GM23248 (cell line): Measurements from ENCODE around the gene PTPRK. TPM values are rescaled to one million over a fixed set of nuclear protein-coding genes. Genes with fewer than 3 reads are reported as not detected.

ENCODE experiments used
- DNase-seq: peaks from one replicate; pipeline ENCODE4 v3.0.0-alpha.2; 2015
- H2AFZ ChIP-seq: fragments of 200-600 bp; sonication (generic); 2 replicates; pipeline ENCODE4 v1.6.1; 2016; ENCODE audit warnings: antibody characterized with exemption
- H3F3A ChIP-seq: fragments of 200-600 bp; sonication (generic); 2 replicates; pipeline ENCODE4 v1.6.1; 2016; ENCODE audit warnings: mild to moderate bottlenecking, antibody characterized with exemption, mixed run types; ENCODE audit not compliant: insufficient read depth
- H3K27ac ChIP-seq: fragments of 200-600 bp; sonication (generic); 2 replicates; pipeline ENCODE4 v1.5.1; 2016; ENCODE audit warnings: mild to moderate bottlenecking
- H3K27me3 ChIP-seq: fragments of 200-600 bp; sonication (generic); replicated peaks from 2 replicates; pipeline ENCODE4 v1.6.1; 2016; ENCODE audit warnings: mild to moderate bottlenecking; ENCODE audit not compliant: insufficient read depth
- H3K36me3 ChIP-seq: fragments of 200-600 bp; sonication (generic); 2 replicates; pipeline ENCODE4 v1.6.1; 2016; ENCODE audit warnings: low read depth, mild to moderate bottlenecking
- H3K4me1 ChIP-seq: fragments of 200-600 bp; sonication (generic); 2 replicates; pipeline ENCODE4 v1.6.1; 2016; ENCODE audit warnings: mild to moderate bottlenecking; ENCODE audit not compliant: insufficient read depth
- H3K4me2 ChIP-seq: fragments of 200-600 bp; sonication (generic); one replicate; pipeline ENCODE4 v1.6.1; 2016; ENCODE audit warnings: mild to moderate bottlenecking; ENCODE audit not compliant: unreplicated experiment
- H3K4me3 ChIP-seq: fragments of 200-600 bp; sonication (generic); 2 replicates; pipeline ENCODE4 v1.5.1; 2016; ENCODE audit warnings: mild to moderate bottlenecking
- H3K79me2 ChIP-seq: fragments of 200-600 bp; sonication (generic); 2 replicates; pipeline ENCODE4 v1.6.1; 2016; ENCODE audit warnings: mild to moderate bottlenecking; ENCODE audit not compliant: insufficient read depth
- H3K9ac ChIP-seq: fragments of 200-600 bp; sonication (generic); 2 replicates; pipeline ENCODE4 v1.6.1; 2016; ENCODE audit warnings: mild to moderate bottlenecking
- H3K9me2 ChIP-seq: fragments of 200-600 bp; sonication (generic); 2 replicates; pipeline ENCODE4 v1.6.1; 2016; ENCODE audit warnings: mixed run types, mild to moderate bottlenecking, moderate library complexity; ENCODE audit not compliant: insufficient read depth
- H3K9me3 ChIP-seq: fragments of 200-600 bp; sonication (generic); one replicate; pipeline ENCODE4 v1.6.1; 2017; ENCODE audit warnings: low read depth
- H4K20me1 ChIP-seq: fragments of 200-600 bp; sonication (generic); 2 replicates; pipeline ENCODE4 v1.6.0; 2016; ENCODE audit not compliant: insufficient read depth
- EZH2 ChIP-seq: fragments of 200-600 bp; sonication (generic); IDR thresholded peaks from 2 replicates; pipeline ENCODE4 v1.6.1; 2018; ENCODE audit warnings: antibody characterized with exemption, mild to moderate bottlenecking; ENCODE audit not compliant: insufficient read depth, poor library complexity, severe bottlenecking
- EZH2phosphoT487 ChIP-seq: fragments of 200-600 bp; sonication (generic); IDR thresholded peaks from 2 replicates; pipeline ENCODE4 v1.6.1; 2018; ENCODE audit warnings: antibody characterized with exemption, moderate library complexity, mild to moderate bottlenecking, low read depth; ENCODE audit not compliant: insufficient read depth
- WGBS, 2 experiments: methylation state at CpG; one replicate each; pipeline ENCODE4 v1.1.6; 2015 to 2017; ENCODE audit warnings: low lambda C conversion rate in 2 of 2, low coverage in 1 of 2; ENCODE audit errors: missing lambda C conversion rate in 2 of 2; 5-methylcytosine and 5-hydroxymethylcytosine counted together
- in situ Hi-C: fragments of 300-500 bp; cut with MboI; formaldehyde crosslinking; loops from 2 replicates; pipeline ENCODE4 v1.15.0; 2020
- polyA plus RNA-seq: library from polyadenylated mRNA; unstranded; fragments of >200 nt; fragmentation: Nextera tagmentation; extraction: Ambion mirVana; gene quantifications from 2 replicates; pipeline ENCODE4 v1.2.1, GENCODE V29; 2016
- total RNA-seq: library from RNA; depleted of rRNA; stranded (reverse); fragments of >200 nt; shearing (Covaris generic); gene quantifications from 2 replicates; pipeline ENCODE4 v1.2.3, GENCODE V29; 2014

PTPRK gene
- total and polyA plus RNA-seq, 2 experiments from 2014 or later, result 22.3 to 34.5 TPM

DNA sequence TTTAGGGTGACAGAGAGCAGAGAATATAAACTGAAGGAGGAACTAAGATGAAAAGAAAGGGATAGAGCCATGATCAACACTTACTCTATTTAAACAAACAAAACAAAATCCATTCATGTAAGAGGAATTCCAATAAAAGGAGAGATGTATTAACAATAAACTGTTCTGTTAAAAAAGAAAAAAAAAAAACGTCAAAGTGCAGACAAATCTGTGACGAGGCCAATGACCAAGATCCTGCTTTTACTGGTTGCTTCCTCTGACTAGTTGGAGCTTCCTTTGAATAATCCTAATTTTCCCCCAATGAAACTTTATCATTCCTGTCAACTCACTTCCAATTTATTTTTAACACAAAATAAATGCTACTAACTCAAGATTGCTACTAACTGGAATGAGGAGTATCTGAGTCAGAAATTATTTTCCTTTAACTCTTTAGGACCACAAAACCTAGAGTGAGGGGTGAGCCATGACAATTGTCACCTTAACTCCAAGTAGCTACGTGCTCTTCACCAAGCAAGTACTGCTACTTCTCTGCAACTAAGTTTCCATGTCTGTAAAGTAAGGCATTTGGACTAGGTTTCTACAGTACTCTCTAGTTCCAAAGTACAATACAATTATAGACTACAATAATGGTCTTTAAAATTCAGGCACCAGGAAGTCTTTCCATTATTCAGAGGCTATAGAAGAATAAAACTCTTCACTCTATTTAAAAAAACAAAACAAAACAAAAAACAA is 152.0 kb downstream of the PTPRK start:
- 43 to 45% methylated on average over 3 of the region's 3 CpGs for WGBS, 2 experiments
- Histone ChIP-seq H3K4me3 (no peak overlapping the region), H3K79me2 (peaks cover 15% of the 10 kb centered on the region), H3K9me2 (no peaks in the 10 kb centered on the region), H3K36me3 (no peaks in the 10 kb centered on the region), H3K9ac (no peak overlapping the region), H4K20me1 (0 out of 2 replicates have a peak, but pooled peaks cover 5% of the 10 kb centered on the region), H2AFZ (no peak overlapping the region), H3K4me1 (peaks cover 17% of the 10 kb centered on the region), H3F3A (peaks cover 10% of the 10 kb centered on the region; the same call in 1 of the 2 replicates), H3K27me3 (no peaks in the 10 kb centered on the region), H3K27ac (no peak overlapping the region), H3K9me3 (no peaks in the 10 kb centered on the region), H3K4me2 (no peak overlapping the region)
- DNase-seq, result peak; percentile 23
- in situ Hi-C loops, result no loop called here
- no peak for TF ChIP-seq EZH2
- TF ChIP-seq EZH2phosphoT487, result no peak

DNA sequence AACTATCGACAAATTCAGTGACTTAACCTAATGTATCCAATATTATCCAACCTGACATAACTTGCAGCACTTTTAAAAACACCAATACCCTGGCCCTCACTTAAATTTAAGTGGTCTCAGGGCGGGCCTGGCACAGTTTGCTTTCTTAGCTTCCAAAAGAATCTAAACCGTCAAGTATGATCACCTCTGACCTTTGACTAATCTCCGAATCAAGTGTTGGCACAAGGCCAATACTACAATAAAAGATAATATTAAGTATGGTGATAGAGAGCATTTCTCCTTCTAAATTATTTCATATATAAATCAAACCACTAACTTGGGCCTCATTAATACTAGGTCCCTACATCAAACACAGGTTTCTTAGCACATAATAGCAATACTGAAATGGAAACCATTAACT is 153.0 kb downstream of the PTPRK start:
- Histone ChIP-seq H4K20me1 (0 out of 2 replicates have a peak, but pooled peaks cover 5% of the 10 kb centered on the region), H3K27me3 (no peaks in the 10 kb centered on the region), H3K9me3 (no peaks in the 10 kb centered on the region), H3F3A (peaks cover 10% of the 10 kb centered on the region; the same call in 1 of the 2 replicates), H3K4me2 (no peak overlapping the region), H3K4me3 (no peak overlapping the region), H3K9me2 (no peaks in the 10 kb centered on the region), H3K4me1 (peaks cover 17% of the 10 kb centered on the region), H2AFZ (no peak overlapping the region), H3K79me2 (peaks cover 15% of the 10 kb centered on the region), H3K27ac (no peak overlapping the region), H3K9ac (no peak overlapping the region), H3K36me3 (no peaks in the 10 kb centered on the region)
- WGBS, 2 experiments, result 90 to 96% methylated on average over 4 of the region's 4 CpGs
- TF ChIP-seq EZH2, result no peak
- no peak for TF ChIP-seq EZH2phosphoT487
- no peak for DNase-seq
- in situ Hi-C loops, result no loop called here

DNA sequence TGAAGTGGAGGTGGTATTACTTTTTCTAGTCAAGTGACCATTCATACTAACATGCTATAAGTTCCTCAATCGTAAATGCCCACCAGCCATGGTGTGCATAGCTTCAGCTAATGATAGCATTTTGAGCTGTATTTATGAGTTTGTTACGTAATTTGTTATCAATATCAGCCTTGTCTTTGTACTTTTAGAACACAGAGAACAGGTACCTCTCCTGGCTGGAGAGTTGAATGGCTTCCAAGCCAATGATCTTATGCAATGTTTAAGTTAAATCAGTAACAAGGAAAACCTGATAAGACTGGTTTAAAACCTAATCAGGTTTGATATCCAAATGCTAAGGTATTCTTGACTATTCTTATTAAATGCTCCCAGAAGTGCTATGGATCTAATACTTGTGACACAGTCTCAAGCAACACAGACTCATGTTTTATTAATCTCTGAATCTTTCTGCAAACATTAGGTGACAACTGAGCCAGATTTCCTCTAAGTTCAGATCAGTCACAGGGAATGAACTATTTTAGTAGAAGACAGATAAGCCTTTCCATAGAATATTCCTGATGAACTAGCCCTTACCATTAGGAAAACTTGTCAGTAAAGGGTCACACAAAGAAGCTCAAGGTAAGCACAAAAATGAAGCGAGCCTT is 154.8 kb downstream of the PTPRK start:
- Histone ChIP-seq H3K9ac (no peak overlapping the region), H4K20me1 (0 out of 2 replicates have a peak, but pooled peaks cover 5% of the 10 kb centered on the region), H3K4me2 (no peak overlapping the region), H3K4me1 (peaks cover 16% of the 10 kb centered on the region), H3K27ac (no peak overlapping the region), H2AFZ (no peak overlapping the region), H3K9me2 (no peaks in the 10 kb centered on the region), H3K79me2 (peaks cover 15% of the 10 kb centered on the region), H3K4me3 (no peak overlapping the region), H3F3A (peaks cover 5% of the 10 kb centered on the region; the same call in 1 of the 2 replicates), H3K27me3 (no peaks in the 10 kb centered on the region), H3K9me3 (no peaks in the 10 kb centered on the region), H3K36me3 (no peaks in the 10 kb centered on the region)
- TF ChIP-seq EZH2phosphoT487, result no peak
- TF ChIP-seq EZH2, result no peak
- DNase-seq, result no peak
- WGBS, 2 experiments, result 97% methylated on average over 3 of the region's 3 CpGs
- in situ Hi-C loops, result no loop called here

DNA sequence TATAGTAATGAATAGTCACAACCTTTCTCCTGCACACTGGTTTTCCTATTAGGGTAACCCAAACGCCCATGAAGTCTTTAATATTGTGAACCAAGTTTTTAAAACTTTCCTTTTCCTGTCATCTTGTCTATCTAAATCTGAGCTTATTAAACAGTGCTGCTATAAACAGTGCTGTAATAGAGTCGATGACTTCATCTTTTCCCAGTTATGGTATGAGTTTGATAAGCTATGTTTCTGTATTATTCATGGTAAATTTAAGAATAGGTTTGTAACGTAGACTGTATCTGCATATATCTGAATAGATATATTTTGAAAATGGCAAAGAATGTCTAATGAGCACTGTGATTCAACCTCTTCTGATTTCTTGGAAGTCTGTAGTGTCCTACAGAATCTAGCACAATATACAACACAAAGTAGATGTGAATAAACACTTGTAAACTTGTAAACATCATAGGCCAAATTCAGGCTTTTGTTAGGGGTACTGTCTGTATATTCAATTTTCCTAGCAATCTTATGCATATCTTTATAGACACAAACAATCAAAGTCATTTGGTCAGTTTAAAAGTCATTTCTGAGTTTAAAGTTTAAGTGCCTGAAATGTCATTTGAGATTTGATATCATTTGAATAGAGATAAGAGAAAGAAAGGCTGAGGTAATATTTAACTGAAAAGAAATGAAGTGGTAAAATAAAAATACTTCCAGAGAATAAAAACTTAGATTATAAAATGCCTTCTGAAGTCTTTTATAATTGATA is 155.5 kb downstream of the PTPRK start:
- H3K4me3 ChIP-seq, result no peak overlapping the region
- no peaks in the 10 kb centered on the region; the same call in 1 of the 2 replicates for H3F3A ChIP-seq
- peaks cover 10% of the 10 kb centered on the region for H3K4me1 ChIP-seq
- no peaks in the 10 kb centered on the region for H3K9me3 ChIP-seq
- H3K27ac ChIP-seq, result no peak overlapping the region
- in situ Hi-C loops, result no loop called here
- H3K4me2 ChIP-seq, result no peak overlapping the region
- H4K20me1 ChIP-seq, result 0 out of 2 replicates have a peak, but pooled peaks cover 5% of the 10 kb centered on the region
- TF ChIP-seq EZH2 (no peak), EZH2phosphoT487 (no peak)
- peaks cover 15% of the 10 kb centered on the region for H3K79me2 ChIP-seq
- H3K27me3 ChIP-seq, result no peaks in the 10 kb centered on the region
- no peak overlapping the region for H2AFZ ChIP-seq
- H3K9me2 ChIP-seq, result no peaks in the 10 kb centered on the region
- DNase-seq, result no peak
- H3K9ac ChIP-seq, result no peak overlapping the region
- 97 to 98% methylated on average over 3 of the region's 3 CpGs for WGBS, 2 experiments
- H3K36me3 ChIP-seq, result no peaks in the 10 kb centered on the region
